GM12878 (cell line): Measurements from ENCODE around the gene SNX33. TPM values are rescaled to one million over a fixed set of nuclear protein-coding genes. Genes with fewer than 3 reads are reported as not detected.
"Not testable (repeated sequence)": the region's sequence is repeated elsewhere in the genome, so short reads cannot be mapped to it uniquely, and the experiment has no call there.

Experiments
- ATAC-seq: fragments of 200-7000 bp; cut with Tn5 transposase; 3 replicates; pipeline ENCODE4 v1.9.1; 2020; ENCODE audit warnings: mild to moderate bottlenecking, moderate library complexity
- BruUV-seq: library from RNA; stranded (reverse); fragments of 400-500 nt; replicated peaks from 2 replicates; lab custom pipeline; 2021; lab: Mats Ljungman, UMichigan
- CTCF ChIA-PET: fragments of 300-600 bp; sonication (Branson Sonifier 250); formaldehyde crosslinking; extraction: SDS; loops from one replicate; lab custom pipeline; 2021; ENCODE audit warnings: inconsistent platforms; lab: Yijun Ruan, JAX
- POLR2A ChIA-PET: fragments of 350-600 bp; formaldehyde crosslinking; extraction: SDS; loops from one replicate; lab custom pipeline; 2021; ENCODE audit warnings: inconsistent platforms; lab: Charles Lee
- RAD21 ChIA-PET: fragments of 300-600 bp; sonication (Branson Sonifier 250); formaldehyde crosslinking; loops from one replicate; lab custom pipeline; 2023; ENCODE audit warnings: antibody characterized with exemption; ENCODE audit not compliant: unreplicated experiment; lab: Charles Lee
- SMC1A ChIA-PET: fragments of 300-600 bp; sonication (Branson Sonifier 250); formaldehyde crosslinking; loops from one replicate; lab custom pipeline; 2023; ENCODE audit not compliant: unreplicated experiment, uncharacterized antibody; lab: Charles Lee
- DNase-seq: peaks from one replicate; pipeline ENCODE4 v3.0.0-alpha.2; 2011; ENCODE audit warnings: low read depth, low spot score
- FAIRE-seq: peaks from 3 replicates; lab custom pipeline; 2011; peaks lifted over from hg19 to GRCh38; lab: Jason Lieb, UNC
- H2AFZ ChIP-seq: 2 replicates; pipeline ENCODE4 v1.6.0; 2011; ENCODE audit warnings: low read depth, low read length, control low read depth; ENCODE audit not compliant: control insufficient read depth
- H3K27ac ChIP-seq: 2 replicates; pipeline ENCODE4 v1.5.1; 2011; ENCODE audit warnings: control low read depth; ENCODE audit not compliant: control insufficient read depth, insufficient read depth
- H3K27me3 ChIP-seq, 2 experiments: replicated peaks in 1 of 2; 2 replicates each; pipeline versions ENCODE4 v1.6.0 to v1.6.1; 2011; ENCODE audit warnings: low read length in 1 of 2; ENCODE audit not compliant: control insufficient read depth in 2 of 2, insufficient read depth in 2 of 2
- H3K36me3 ChIP-seq, 2 experiments: 2 replicates each; pipeline ENCODE4 v1.5.1; 2011; ENCODE audit warnings: low read length in 1 of 2; ENCODE audit not compliant: control insufficient read depth in 2 of 2, insufficient read depth in 2 of 2
- H3K4me1 ChIP-seq: 2 replicates; pipeline ENCODE4 v1.6.1; 2011; ENCODE audit warnings: mild to moderate bottlenecking, low read length, moderate library complexity, mixed read lengths; ENCODE audit not compliant: control insufficient read depth, insufficient read depth
- H3K4me2 ChIP-seq: 2 replicates; pipeline ENCODE4 v1.6.0; 2011; ENCODE audit warnings: control low read depth; ENCODE audit not compliant: control insufficient read depth, insufficient read depth
- H3K4me3 ChIP-seq: fragments of 200-600 bp; sonication (generic); 2 replicates; pipeline ENCODE4 v1.5.1; 2016
- H3K79me2 ChIP-seq: 2 replicates; pipeline ENCODE4 v1.6.0; 2011; ENCODE audit warnings: low read length; ENCODE audit not compliant: control insufficient read depth, insufficient read depth
- H3K9ac ChIP-seq: 2 replicates; pipeline ENCODE4 v1.8.0; 2011; ENCODE audit warnings: low read length, control low read depth, mixed read lengths; ENCODE audit not compliant: control insufficient read depth, insufficient read depth
- H3K9me3 ChIP-seq: replicated peaks from 3 replicates; pipeline ENCODE4 v1.5.1; 2011; ENCODE audit warnings: mild to moderate bottlenecking, low read length; ENCODE audit not compliant: control insufficient read depth, insufficient read depth
- H4K20me1 ChIP-seq: 2 replicates; pipeline ENCODE4 v1.6.0; 2011; ENCODE audit not compliant: control insufficient read depth, insufficient read depth
- CBX5 ChIP-seq: sonication (generic); IDR thresholded peaks from 2 replicates; pipeline ENCODE4 v1.6.1; 2016; ENCODE audit warnings: low read depth, moderate library complexity, mild to moderate bottlenecking, inconsistent platforms
- HDAC2 ChIP-seq: fragments of 200-600 bp; sonication (generic); IDR thresholded peaks from 2 replicates; pipeline ENCODE4 v1.6.1; 2017
- MTA2 ChIP-seq: fragments of 450-650 bp; IDR thresholded peaks from 2 replicates; pipeline ENCODE4 v1.6.1; 2016; ENCODE audit warnings: low read depth, mild to moderate bottlenecking, moderate library complexity
- PML ChIP-seq: IDR thresholded peaks from 2 replicates; pipeline ENCODE4 v1.6.1; 2012; ENCODE audit warnings: low read length, inconsistent platforms
- SIX5 ChIP-seq: IDR thresholded peaks from 2 replicates; pipeline ENCODE4 v1.6.1; 2011; ENCODE audit warnings: mild to moderate bottlenecking, low read depth, low read length, moderate library complexity; ENCODE audit not compliant: severe bottlenecking
- STAT1 ChIP-seq: fragments of 450-650 bp; conservative IDR thresholded peaks from 2 replicates; pipeline ENCODE4 v1.6.1; 2014; ENCODE audit warnings: antibody characterized with exemption, mild to moderate bottlenecking
- SUZ12 ChIP-seq: fragments of 200-600 bp; sonication (generic); IDR thresholded peaks from one replicate; pipeline ENCODE4 v1.6.1; 2018; ENCODE audit warnings: antibody characterized with exemption, mild to moderate bottlenecking; ENCODE audit not compliant: unreplicated experiment
- YBX1 ChIP-seq: fragments of 450-650 bp; IDR thresholded peaks from 2 replicates; pipeline ENCODE4 v1.6.1; 2016; ENCODE audit warnings: antibody characterized with exemption
- WGBS: methylation state at CpG from one replicate; pipeline ENCODE4 v1.1.6; 2016; ENCODE audit warnings: low lambda C conversion rate; ENCODE audit not compliant: insufficient replicate concordance, insufficient coverage; ENCODE audit errors: missing lambda C conversion rate; 5-methylcytosine and 5-hydroxymethylcytosine counted together
- in situ Hi-C: fragments of 300-500 bp; cut with MboI; formaldehyde crosslinking; loops from 9 replicates; pipeline ENCODE4 v1.14.3; 2018; ENCODE audit warnings: mixed read lengths
- intact Hi-C: fragments of 100-400 bp; cut with micrococcal nuclease; formaldehyde crosslinking; loops from one replicate; pipeline ENCODE4 v1.14.2; 2022; ENCODE audit not compliant: unreplicated experiment
- polyA plus RNA-seq, 11 experiments: library from polyadenylated mRNA; depleted of rRNA in 4 of 11; unstranded in 6 of 11; stranded (reverse) in 5 of 11; fragments of >200 nt; fragmentation: Nextera tagmentation in 4 of 11; fragmentation: Illumina TruSeq in 1 of 11; extraction: Ambion mirVana in 4 of 11; extraction: Trizol in 1 of 11; gene quantifications; 1 replicate in 1 of 11; 2 replicates in 10 of 11; pipeline versions ENCODE4 v1.2.1 to v1.2.3, GENCODE V29; 2011 to 2016; ENCODE audit warnings: inconsistent platforms in 2 of 11, missing spikeins in 2 of 11, low read depth in 1 of 11
- total RNA-seq, 4 experiments: library from RNA; depleted of rRNA in 3 of 4; stranded (reverse); fragments of >200 nt in 3 of 4; fragmentation: Illumina TruSeq in 1 of 4; extraction: Trizol in 1 of 4; gene quantifications; 2 replicates each; pipeline versions ENCODE4 v1.2.1 to v1.2.3, GENCODE V29; 2013 to 2021
- TF ChIP-seq, protein P1 (sequence below): fragments of 450-650 bp; IDR thresholded peaks from 2 replicates; pipeline ENCODE4 v1.6.1; 2018; ENCODE audit warnings: mild to moderate bottlenecking, low read depth, moderate library complexity; ENCODE audit not compliant: partially characterized antibody

The SNX33 gene
- total and polyA plus RNA-seq, 10 of the 15 experiments (the other 5 are each of a cell fraction or from before 2014, with no cell fraction given), result 0.13 to 1.9 (median 0.55) TPM

DNA sequence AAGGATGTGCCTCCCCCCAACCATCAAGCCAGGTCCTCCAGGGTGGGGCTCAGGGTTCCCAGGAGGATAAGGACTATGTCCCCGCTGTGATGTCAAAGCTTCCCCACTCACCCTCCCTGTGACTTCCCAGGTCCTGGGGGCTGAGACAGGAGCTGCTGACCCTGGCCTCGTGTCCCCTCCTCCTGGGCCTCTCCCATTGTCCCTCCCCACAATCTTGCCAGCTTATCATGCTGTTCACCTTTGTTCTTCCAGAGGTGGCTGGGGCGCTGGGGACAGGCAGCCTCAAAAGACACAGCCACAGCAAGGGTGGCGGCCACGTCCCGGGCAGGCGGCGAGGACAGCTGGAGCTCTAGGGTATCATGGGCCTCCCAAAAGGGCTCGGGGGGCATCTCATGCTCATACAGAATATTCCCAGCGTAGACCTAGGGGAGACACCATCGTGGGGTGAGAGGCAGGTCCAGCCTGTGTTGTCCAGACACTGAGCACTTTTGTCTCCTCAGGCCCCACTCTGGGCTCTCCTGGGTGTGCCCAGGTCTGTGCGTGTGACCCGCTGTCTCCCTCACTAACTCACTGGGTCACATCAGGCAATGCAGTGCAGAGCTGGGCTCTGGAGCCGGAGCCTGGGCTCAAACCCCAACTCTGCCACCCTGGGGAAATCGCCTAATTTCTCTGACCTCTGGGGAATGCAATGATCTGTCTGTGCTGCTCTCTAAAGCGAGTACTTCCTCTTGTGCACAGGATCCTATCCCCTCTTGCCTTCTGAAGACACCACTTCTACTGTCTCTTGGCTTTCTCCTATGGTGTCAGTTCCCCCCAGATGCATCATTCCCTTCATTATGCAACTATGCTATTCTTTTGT lies 30.0 kb downstream of the SNX33 start:
- no peaks in the 10 kb centered on the region for H3K9me3 ChIP-seq
- H4K20me1 ChIP-seq, result no peaks in the 10 kb centered on the region
- SMC1A ChIA-PET, result interaction anchor here (0.5 kb wide), 1 partner anchor 181 kb away, joined by 3 read pairs; no protein-coding TSS in a partner anchor
- H2AFZ ChIP-seq, result no peak overlapping the region
- CTCF ChIA-PET, result interaction anchor here (1.0 to 1.1 kb wide), 2 partner anchors 169 to 310 kb away, joined by 3 read pairs; partner anchors contain the start of gene MAN2C1
- no peak for FAIRE-seq
- intact Hi-C loops, result no loop called here
- no TSS peak for BruUV-seq
- DNase-seq, result no peak
- H3K27ac ChIP-seq, result no peak overlapping the region
- in situ Hi-C loops, result no loop called here
- WGBS, result 29% methylated on average over 16 of the region's 16 CpGs
- H3K4me2 ChIP-seq, result no peak overlapping the region
- no peaks in the 10 kb centered on the region for H3K36me3 ChIP-seq
- H3K4me1 ChIP-seq, result no peaks in the 10 kb centered on the region
- POLR2A ChIA-PET, result interaction anchor here (0.9 to 1.0 kb wide), 2 partner anchors 37 to 75 kb away, joined by 3 to 7 read pairs; partner anchors contain the start of gene IMP3
- H3K4me3 ChIP-seq, result no peak overlapping the region
- peaks cover 0 to 1% of the 10 kb centered on the region in 2 experiments; a peak in 2 of 4 replicates for H3K27me3 ChIP-seq
- no peak overlapping the region for H3K9ac ChIP-seq
- H3K79me2 ChIP-seq, result no peaks in the 10 kb centered on the region
- TF ChIP-seq PML, result no peak
- TF ChIP-seq, protein P1, sequence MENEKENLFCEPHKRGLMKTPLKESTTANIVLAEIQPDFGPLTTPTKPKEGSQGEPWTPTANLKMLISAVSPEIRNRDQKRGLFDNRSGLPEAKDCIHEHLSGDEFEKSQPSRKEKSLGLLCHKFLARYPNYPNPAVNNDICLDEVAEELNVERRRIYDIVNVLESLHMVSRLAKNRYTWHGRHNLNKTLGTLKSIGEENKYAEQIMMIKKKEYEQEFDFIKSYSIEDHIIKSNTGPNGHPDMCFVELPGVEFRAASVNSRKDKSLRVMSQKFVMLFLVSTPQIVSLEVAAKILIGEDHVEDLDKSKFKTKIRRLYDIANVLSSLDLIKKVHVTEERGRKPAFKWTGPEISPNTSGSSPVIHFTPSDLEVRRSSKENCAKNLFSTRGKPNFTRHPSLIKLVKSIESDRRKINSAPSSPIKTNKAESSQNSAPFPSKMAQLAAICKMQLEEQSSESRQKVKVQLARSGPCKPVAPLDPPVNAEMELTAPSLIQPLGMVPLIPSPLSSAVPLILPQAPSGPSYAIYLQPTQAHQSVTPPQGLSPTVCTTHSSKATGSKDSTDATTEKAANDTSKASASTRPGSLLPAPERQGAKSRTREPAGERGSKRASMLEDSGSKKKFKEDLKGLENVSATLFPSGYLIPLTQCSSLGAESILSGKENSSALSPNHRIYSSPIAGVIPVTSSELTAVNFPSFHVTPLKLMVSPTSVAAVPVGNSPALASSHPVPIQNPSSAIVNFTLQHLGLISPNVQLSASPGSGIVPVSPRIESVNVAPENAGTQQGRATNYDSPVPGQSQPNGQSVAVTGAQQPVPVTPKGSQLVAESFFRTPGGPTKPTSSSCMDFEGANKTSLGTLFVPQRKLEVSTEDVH, result no peak
- no peak for TF ChIP-seq MTA2
- no peak for TF ChIP-seq SUZ12
- TF ChIP-seq HDAC2, result no peak
- no peak for TF ChIP-seq YBX1
- TF ChIP-seq SIX5, result no peak
- TF ChIP-seq CBX5, result no peak
- TF ChIP-seq STAT1, result no peak
- TF ChIP-seq, all 136 proteins: peak for 0
- ATAC-seq, result no peak
- RAD21 ChIA-PET, result no interaction called here

DNA sequence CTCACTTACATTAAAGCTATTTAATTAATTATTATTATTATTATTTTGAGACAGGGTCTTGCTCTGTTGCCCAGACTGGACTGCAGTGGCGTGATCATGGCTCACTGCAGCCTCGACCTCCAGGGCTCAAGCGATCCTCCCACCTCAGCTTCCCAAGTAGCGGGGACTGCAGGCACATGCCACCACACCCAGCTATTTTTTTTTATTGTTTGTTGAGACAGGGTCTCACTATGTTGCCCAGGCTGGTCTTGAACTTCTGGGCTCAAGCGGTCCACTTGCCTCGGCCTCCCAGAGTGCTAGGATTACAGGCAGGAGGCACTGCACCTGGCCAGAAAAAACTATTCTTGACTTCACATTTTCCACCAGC lies 30.6 kb downstream of the SNX33 start:
- H3K27ac ChIP-seq, ATAC-seq, BruUV-seq, H3K36me3 ChIP-seq, H2AFZ ChIP-seq, DNase-seq, H4K20me1 ChIP-seq, H3K4me2 ChIP-seq, in situ Hi-C loops, H3K4me3 ChIP-seq, intact Hi-C loops, FAIRE-seq, RAD21 ChIA-PET, H3K9ac ChIP-seq, H3K9me3 ChIP-seq, H3K79me2 ChIP-seq, H3K4me1 ChIP-seq, H3K27me3 ChIP-seq: not testable (repeated sequence)
- ChIA-PET CTCF (interaction anchor here (1.0 to 2.5 kb wide), 3 partner anchors 47 to 310 kb away, joined by 3 to 10 read pairs (median 3); partner anchors contain the start of gene MAN2C1), POLR2A (interaction anchor here (1.0 kb wide), 1 partner anchor 38 kb away, joined by 3 read pairs; the partner anchor contains the start of gene IMP3), SMC1A (interaction anchor here (0.5 kb wide), 1 partner anchor 182 kb away, joined by 3 read pairs; no protein-coding TSS in a partner anchor)
- 31% methylated on average over 6 of the region's 6 CpGs for WGBS
